Measurements from ENCODE around the gene SSH2.

SSH2 gene

DNA sequence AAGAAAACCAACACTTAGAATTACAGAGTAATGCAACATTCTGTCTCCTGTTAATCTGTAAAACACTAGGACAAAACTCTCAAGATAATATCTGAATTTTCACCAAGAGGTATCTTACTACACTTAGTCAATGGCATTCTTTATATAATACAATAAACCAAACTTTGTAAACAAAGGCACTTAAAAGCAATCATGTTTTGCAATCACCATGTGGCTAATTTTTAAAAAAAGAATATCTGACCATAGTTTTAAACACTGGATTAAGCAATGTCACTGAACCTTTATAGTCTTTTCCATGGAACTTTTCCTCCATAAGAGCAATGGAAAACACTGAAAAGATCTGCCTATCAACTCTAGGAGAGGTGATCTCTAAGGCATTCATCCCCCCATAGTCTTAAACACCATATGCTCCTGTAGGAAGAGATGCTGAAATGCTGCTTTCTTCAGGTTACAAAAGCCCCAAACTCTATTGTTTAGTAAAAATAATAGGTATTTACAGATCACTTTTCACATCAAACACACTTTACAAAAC, 163.2 kb downstream of the SSH2 start:
- Histone ChIP-seq H3K9ac (ENCODE audit: low read length in 5 of 5) (no peak overlapping the region), H3K36me3 (ENCODE audit: control insufficient read depth in 5 of 5, insufficient read depth in 5 of 5, low read length in 5 of 5) (no peaks in the 10 kb centered on the region), H3K27me3 (ENCODE audit: control insufficient read depth in 5 of 5, insufficient read depth in 4 of 5, low read length in 5 of 5) (no peaks in the 10 kb centered on the region), H3K4me3 (ENCODE audit: low read depth in 1 of 5, low read length in 5 of 5) (no peak overlapping the region), H3K9me3 (ENCODE audit: control insufficient read depth in 5 of 5, low read length in 5 of 5) (no peaks in the 10 kb centered on the region), H3K27ac (ENCODE audit: low read depth, low read length) (no peak overlapping the region), H3K4me1 (ENCODE audit: control insufficient read depth in 5 of 5, insufficient read depth in 5 of 5, low read length in 5 of 5) (peaks cover 0 to 12% (median 0%) of the 10 kb centered on the region in 5 donors)

DNA sequence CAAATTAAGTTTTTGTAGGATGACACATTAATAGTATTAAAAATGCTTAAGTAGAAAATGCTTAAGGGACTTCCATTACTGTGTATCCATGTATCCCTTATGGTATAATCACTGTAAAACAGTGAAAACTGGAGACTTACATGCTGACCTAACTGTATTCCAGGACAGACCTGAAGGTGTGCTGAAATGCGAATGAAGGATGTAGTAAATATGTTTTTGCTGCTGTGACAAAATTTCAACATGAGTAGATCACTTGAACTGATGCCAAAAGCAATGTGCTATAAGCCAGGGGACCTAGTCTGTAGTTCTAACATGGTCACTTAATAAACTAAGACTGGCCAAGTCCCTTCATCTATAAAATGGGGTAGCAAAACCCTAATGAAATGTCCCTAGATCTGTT, 165.3 kb downstream of the SSH2 start:
- H3K36me3 ChIP-seq (ENCODE audit: control insufficient read depth in 5 of 5, insufficient read depth in 5 of 5, low read length in 5 of 5): no peaks in the 10 kb centered on the region
- no peaks in the 10 kb centered on the region for H3K27me3 ChIP-seq (ENCODE audit: control insufficient read depth in 5 of 5, insufficient read depth in 4 of 5, low read length in 5 of 5)
- no peak overlapping the region for H3K4me3 ChIP-seq (ENCODE audit: low read depth in 1 of 5, low read length in 5 of 5)
- H3K4me1 ChIP-seq (ENCODE audit: control insufficient read depth in 5 of 5, insufficient read depth in 5 of 5, low read length in 5 of 5): peaks cover 0 to 21% (median 12%) of the 10 kb centered on the region in 5 donors
- no peaks in the 10 kb centered on the region for H3K9me3 ChIP-seq (ENCODE audit: control insufficient read depth in 5 of 5, low read length in 5 of 5)
- H3K27ac ChIP-seq (ENCODE audit: low read depth, low read length): no peak overlapping the region
- no peak overlapping the region for H3K9ac ChIP-seq (ENCODE audit: low read length in 5 of 5)

DNA sequence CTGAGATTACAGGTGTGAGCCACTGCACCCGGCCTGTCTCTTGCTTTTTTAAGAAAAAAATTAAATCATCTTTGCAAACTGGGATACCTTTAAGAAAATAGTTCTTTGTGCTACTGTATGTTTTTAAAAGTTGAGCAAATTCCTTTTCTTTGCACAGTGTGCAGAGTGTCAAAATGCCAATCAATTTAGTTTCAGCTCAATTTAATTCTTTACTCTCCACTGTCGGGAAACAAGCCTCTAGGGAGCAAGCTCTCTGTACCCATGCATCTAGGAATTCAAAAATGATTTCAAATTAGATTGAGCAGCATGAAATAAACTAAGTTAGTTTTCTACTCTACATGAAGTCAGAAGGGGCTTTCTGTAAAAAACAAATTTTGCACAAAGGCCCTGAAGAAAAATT, 165.8 kb downstream of the SSH2 start:
- no peaks in the 10 kb centered on the region for H3K36me3 ChIP-seq (ENCODE audit: control insufficient read depth in 5 of 5, insufficient read depth in 5 of 5, low read length in 5 of 5)
- H3K9ac ChIP-seq (ENCODE audit: low read length in 5 of 5): no peak overlapping the region
- no peak overlapping the region for H3K27ac ChIP-seq (ENCODE audit: low read depth, low read length)
- no peaks in the 10 kb centered on the region for H3K9me3 ChIP-seq (ENCODE audit: control insufficient read depth in 5 of 5, low read length in 5 of 5)
- no peaks in the 10 kb centered on the region for H3K27me3 ChIP-seq (ENCODE audit: control insufficient read depth in 5 of 5, insufficient read depth in 4 of 5, low read length in 5 of 5)
- H3K4me1 ChIP-seq (ENCODE audit: control insufficient read depth in 5 of 5, insufficient read depth in 5 of 5, low read length in 5 of 5): peaks cover 0 to 24% (median 17%) of the 10 kb centered on the region in 5 donors
- H3K4me3 ChIP-seq (ENCODE audit: low read depth in 1 of 5, low read length in 5 of 5): no peak overlapping the region

DNA sequence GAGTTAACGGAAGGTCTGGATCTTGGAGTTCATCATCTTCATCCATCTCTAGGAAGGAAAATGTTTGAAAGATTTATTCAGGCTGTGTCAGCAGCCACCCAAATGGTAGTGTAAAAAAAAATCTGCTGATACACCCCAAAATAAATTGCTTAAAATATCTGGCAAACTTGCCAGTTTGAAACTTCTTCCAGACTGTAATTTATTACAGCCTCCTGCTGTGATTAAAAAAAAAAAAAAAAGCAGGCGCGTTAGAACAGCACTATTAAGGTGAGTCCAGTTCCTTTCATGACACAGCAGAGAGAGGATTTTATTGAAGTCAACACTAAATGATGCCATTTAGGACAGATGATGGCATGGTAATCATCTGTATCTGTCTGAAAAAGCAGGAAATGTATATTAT, 166.8 kb downstream of the SSH2 start:
- Histone ChIP-seq H3K27ac (ENCODE audit: low read depth, low read length) (no peak overlapping the region), H3K9me3 (ENCODE audit: control insufficient read depth in 5 of 5, low read length in 5 of 5) (no peaks in the 10 kb centered on the region), H3K4me3 (ENCODE audit: low read depth in 1 of 5, low read length in 5 of 5) (no peak overlapping the region), H3K36me3 (ENCODE audit: control insufficient read depth in 5 of 5, insufficient read depth in 5 of 5, low read length in 5 of 5) (no peaks in the 10 kb centered on the region), H3K4me1 (ENCODE audit: control insufficient read depth in 5 of 5, insufficient read depth in 5 of 5, low read length in 5 of 5) (peaks cover 0 to 34% (median 25%) of the 10 kb centered on the region in 5 donors), H3K9ac (ENCODE audit: low read length in 5 of 5) (no peak overlapping the region), H3K27me3 (ENCODE audit: control insufficient read depth in 5 of 5, insufficient read depth in 4 of 5, low read length in 5 of 5) (no peaks in the 10 kb centered on the region)

DNA sequence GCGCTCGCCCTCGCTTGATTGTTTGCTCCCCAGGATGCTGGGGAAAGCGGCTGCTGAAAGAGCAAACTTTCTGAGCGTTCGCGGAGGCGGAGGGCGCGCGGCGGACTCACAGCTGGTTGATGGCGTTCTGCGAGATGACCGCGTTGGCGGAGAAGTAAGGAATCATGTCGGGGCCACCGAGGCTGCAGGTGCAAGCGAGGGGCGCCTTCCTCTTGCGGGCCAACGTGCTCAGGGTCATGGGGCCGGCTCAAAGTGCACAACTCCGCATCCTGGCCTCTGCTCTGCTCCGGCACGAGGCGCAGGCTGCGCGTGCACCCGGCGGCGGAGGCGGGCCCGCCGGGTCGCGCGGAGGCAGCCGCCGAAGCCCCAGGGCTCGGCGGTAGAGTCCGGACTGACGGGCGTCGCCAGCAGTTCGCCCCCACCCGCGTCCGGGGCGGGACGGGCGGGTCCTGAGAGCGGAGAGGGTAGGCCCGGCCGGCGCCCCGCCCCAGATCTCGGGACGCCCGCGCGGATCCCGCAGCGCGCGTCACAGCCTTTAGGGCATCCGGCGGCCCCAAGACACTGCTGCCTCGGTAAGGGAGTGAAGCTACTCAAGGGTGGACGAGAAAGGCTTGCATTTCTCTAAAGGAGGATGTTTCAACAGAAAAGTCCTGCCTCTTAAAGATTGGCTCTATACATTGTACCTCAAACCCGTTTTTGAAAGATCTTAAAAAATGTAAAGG, 168.8 kb downstream of the SSH2 start:
- Histone ChIP-seq H3K36me3 (ENCODE audit: control insufficient read depth in 5 of 5, insufficient read depth in 5 of 5, low read length in 5 of 5) (no peaks in the 10 kb centered on the region), H3K4me3 (ENCODE audit: low read depth in 1 of 5, low read length in 5 of 5) (peak overlapping the region; percentile 82 to 95 (median 90)), H3K4me1 (ENCODE audit: control insufficient read depth in 5 of 5, insufficient read depth in 5 of 5, low read length in 5 of 5) (peaks cover 0 to 37% (median 31%) of the 10 kb centered on the region in 5 donors), H3K27ac (ENCODE audit: low read depth, low read length) (peak overlapping the region; percentile 85), H3K9ac (ENCODE audit: low read length in 5 of 5) (peak overlapping the region; percentile 74 to 81 (median 77)), H3K27me3 (ENCODE audit: control insufficient read depth in 5 of 5, insufficient read depth in 4 of 5, low read length in 5 of 5) (no peaks in the 10 kb centered on the region), H3K9me3 (ENCODE audit: control insufficient read depth in 5 of 5, low read length in 5 of 5) (no peaks in the 10 kb centered on the region)

DNA sequence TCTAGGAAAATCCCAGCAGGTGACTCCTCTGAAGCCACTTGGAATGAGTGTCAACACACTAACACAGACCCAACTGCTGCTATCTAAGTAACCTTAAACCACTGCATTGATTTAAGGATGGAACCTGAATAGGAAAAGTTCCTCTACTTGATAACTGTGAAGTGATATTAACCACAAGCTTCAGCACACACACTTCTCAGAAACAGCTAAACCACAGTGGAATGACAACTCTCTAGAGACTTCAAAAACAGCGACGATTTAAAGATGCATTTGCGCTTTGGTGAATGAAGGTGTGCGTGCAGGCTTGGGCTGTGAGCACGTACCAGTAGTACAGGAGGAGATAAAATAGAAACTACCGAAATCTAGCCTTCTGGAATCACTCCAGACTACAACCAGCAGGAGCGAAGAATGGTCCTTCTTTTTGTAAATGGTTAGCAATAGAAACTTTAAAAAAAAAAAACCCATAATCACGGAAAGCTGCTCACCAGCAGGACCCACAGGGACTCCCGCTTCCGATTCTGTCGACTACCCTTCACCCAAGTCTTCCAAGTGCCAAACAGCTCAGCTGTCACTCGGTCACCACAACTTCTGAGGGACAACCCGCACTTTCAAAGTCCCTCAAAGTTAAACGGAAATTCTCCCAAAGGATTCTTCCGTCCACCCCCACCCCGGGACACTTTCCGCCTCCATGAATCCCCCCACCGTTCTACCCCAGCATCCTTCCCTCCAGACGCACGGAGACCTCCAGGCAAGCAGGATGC, 169.6 kb downstream of the SSH2 start:
- Histone ChIP-seq H3K9me3 (ENCODE audit: control insufficient read depth in 5 of 5, low read length in 5 of 5) (no peaks in the 10 kb centered on the region), H3K36me3 (ENCODE audit: control insufficient read depth in 5 of 5, insufficient read depth in 5 of 5, low read length in 5 of 5) (no peaks in the 10 kb centered on the region), H3K9ac (ENCODE audit: low read length in 5 of 5) (peak overlapping the region; percentile 74 to 81 (median 77)), H3K4me1 (ENCODE audit: control insufficient read depth in 5 of 5, insufficient read depth in 5 of 5, low read length in 5 of 5) (peaks cover 0 to 37% (median 31%) of the 10 kb centered on the region in 5 donors), H3K27me3 (ENCODE audit: control insufficient read depth in 5 of 5, insufficient read depth in 4 of 5, low read length in 5 of 5) (no peaks in the 10 kb centered on the region), H3K27ac (ENCODE audit: low read depth, low read length) (peak overlapping the region; percentile 85), H3K4me3 (ENCODE audit: low read depth in 1 of 5, low read length in 5 of 5) (peak overlapping the region; percentile 82 to 95 (median 90))

DNA sequence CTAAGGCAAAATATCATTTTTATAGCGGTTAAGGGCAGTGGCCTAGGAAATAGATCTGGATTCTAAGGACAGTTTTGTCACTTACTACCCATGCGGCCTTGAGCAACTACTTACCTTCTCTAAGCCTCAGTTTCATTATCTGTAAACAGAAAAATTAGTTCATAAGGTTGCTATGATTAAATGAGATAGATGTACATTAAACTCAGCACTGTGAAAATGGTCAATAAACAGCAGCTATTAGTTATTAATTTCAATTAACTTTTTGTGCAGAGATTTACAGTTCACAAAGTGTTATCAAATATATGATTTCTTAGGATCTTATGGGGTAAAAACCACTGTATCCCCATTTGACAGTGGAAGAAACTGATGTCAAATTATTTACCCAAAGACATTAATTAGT, 171.8 kb downstream of the SSH2 start:
- Histone ChIP-seq H3K36me3 (ENCODE audit: control insufficient read depth in 5 of 5, insufficient read depth in 5 of 5, low read length in 5 of 5) (peaks cover 2 to 5% (median 2%) of the 10 kb centered on the region in 5 donors), H3K9me3 (ENCODE audit: control insufficient read depth in 5 of 5, low read length in 5 of 5) (no peaks in the 10 kb centered on the region), H3K4me1 (ENCODE audit: control insufficient read depth in 5 of 5, insufficient read depth in 5 of 5, low read length in 5 of 5) (peaks cover 0 to 33% (median 30%) of the 10 kb centered on the region in 5 donors), H3K27me3 (ENCODE audit: control insufficient read depth in 5 of 5, insufficient read depth in 4 of 5, low read length in 5 of 5) (no peaks in the 10 kb centered on the region), H3K4me3 (ENCODE audit: low read depth in 1 of 5, low read length in 5 of 5) (no peak overlapping the region), H3K9ac (ENCODE audit: low read length in 5 of 5) (no peak overlapping the region), H3K27ac (ENCODE audit: low read depth, low read length) (no peak overlapping the region)

DNA sequence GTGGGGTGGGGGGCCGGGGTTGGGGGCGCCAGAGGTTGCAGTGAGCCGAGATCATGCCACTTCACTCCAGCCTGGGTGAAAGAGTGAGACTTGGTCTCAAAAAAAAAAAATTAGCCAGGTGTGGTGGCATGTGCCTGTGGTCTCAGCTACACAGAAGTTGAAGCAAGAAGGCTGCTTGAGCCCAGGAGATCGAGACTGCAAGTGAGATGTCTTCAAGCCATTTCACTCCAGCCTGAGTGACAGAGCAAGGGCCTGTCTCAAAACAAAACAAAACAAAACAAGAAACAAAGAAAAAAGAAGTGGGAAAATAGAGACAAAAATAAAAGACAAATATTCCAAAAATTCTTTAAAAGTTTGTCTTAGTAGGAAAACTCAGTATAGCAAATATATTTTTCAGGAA, 172.2 kb downstream of the SSH2 start:
- Histone ChIP-seq H3K27me3 (ENCODE audit: control insufficient read depth in 5 of 5, insufficient read depth in 4 of 5, low read length in 5 of 5) (no peaks in the 10 kb centered on the region), H3K27ac (ENCODE audit: low read depth, low read length) (no peak overlapping the region), H3K4me1 (ENCODE audit: control insufficient read depth in 5 of 5, insufficient read depth in 5 of 5, low read length in 5 of 5) (peaks cover 0 to 33% (median 28%) of the 10 kb centered on the region in 5 donors), H3K9ac (ENCODE audit: low read length in 5 of 5) (no peak overlapping the region), H3K9me3 (ENCODE audit: control insufficient read depth in 5 of 5, low read length in 5 of 5) (no peaks in the 10 kb centered on the region), H3K4me3 (ENCODE audit: low read depth in 1 of 5, low read length in 5 of 5) (no peak overlapping the region), H3K36me3 (ENCODE audit: control insufficient read depth in 5 of 5, insufficient read depth in 5 of 5, low read length in 5 of 5) (peaks cover 3 to 8% (median 5%) of the 10 kb centered on the region in 5 donors)

DNA sequence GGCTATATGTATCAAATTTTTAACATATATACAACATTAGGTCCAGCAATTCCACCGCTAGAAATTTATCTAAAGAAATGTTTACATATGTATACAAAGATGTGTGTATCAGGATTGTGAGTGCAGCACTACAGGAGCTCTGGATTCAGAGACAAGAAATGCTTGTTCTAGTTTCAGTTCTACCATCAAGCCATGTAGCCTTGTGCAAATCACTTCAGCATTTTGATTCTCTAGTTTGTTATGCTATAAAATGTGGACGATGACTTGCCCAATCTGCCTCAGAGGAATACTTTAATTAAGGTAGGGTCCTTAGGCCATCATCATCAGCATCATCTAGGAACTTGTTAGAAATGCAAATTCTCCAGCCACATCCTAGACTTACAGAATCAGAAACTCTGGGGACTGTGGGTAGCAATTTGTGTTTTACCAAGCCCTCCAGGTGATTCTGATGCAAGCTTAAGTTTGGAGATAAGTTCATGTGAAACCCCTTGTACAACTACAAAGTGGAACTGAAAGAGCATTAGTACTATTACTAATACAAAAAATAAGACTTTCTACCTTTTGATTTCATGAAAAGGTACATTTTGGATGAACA, 176.1 kb downstream of the SSH2 start:
- H3K27me3 ChIP-seq (ENCODE audit: control insufficient read depth in 5 of 5, insufficient read depth in 4 of 5, low read length in 5 of 5): no peaks in the 10 kb centered on the region
- peaks cover 0 to 12% (median 11%) of the 10 kb centered on the region in 5 donors for H3K4me1 ChIP-seq (ENCODE audit: control insufficient read depth in 5 of 5, insufficient read depth in 5 of 5, low read length in 5 of 5)
- no peak overlapping the region for H3K9ac ChIP-seq (ENCODE audit: low read length in 5 of 5)
- H3K27ac ChIP-seq (ENCODE audit: low read depth, low read length): no peak overlapping the region
- H3K36me3 ChIP-seq (ENCODE audit: control insufficient read depth in 5 of 5, insufficient read depth in 5 of 5, low read length in 5 of 5): peaks cover 3 to 14% (median 9%) of the 10 kb centered on the region in 5 donors
- H3K4me3 ChIP-seq (ENCODE audit: low read depth in 1 of 5, low read length in 5 of 5): no peak overlapping the region
- no peaks in the 10 kb centered on the region for H3K9me3 ChIP-seq (ENCODE audit: control insufficient read depth in 5 of 5, low read length in 5 of 5)
